SK-N-DZ (cell line): ENCODE measurements around the gene SCRN2.

Experiments
- DNase-seq: peaks from one replicate; pipeline ENCODE4 v3.0.0-alpha.2; 2015; ENCODE audit warnings: low spot score

SCRN2 gene

GRCh38 chr17:47806913-47807255, 34.2 kb downstream of the SCRN2 start:
- no peak for DNase-seq

GRCh38 chr17:47806026-47806912, 34.8 kb downstream of the SCRN2 start:
- no peak for DNase-seq

- DNase-seq, result no peak
These were observed 36.6 kb downstream of the SCRN2 start for GRCh38 chr17:47804461-47804860.

- DNase-seq, result no peak
These were observed 37.3 kb downstream of the SCRN2 start for GRCh38 chr17:47803751-47804150.

GRCh38 chr17:47803201-47803600, 37.9 kb downstream of the SCRN2 start:
- no peak for DNase-seq

- peak; percentile 76 for DNase-seq
These were observed 38.6 kb downstream of the SCRN2 start for GRCh38 chr17:47802341-47803022.

- DNase-seq, result no peak
These were observed 39.2 kb downstream of the SCRN2 start for GRCh38 chr17:47801906-47802305.

- DNase-seq, result no peak
These were observed 39.8 kb downstream of the SCRN2 start for GRCh38 chr17:47801176-47801765.

- no peak for DNase-seq
These were observed 40.4 kb downstream of the SCRN2 start for GRCh38 chr17:47800686-47801085.

- DNase-seq, result no peak
These were observed 43.3 kb downstream of the SCRN2 start for GRCh38 chr17:47797797-47798196.

- no peak for DNase-seq
These were observed 48.1 kb downstream of the SCRN2 start for GRCh38 chr17:47792979-47793378.

GRCh38 chr17:47792457-47792856, 48.6 kb downstream of the SCRN2 start:
- DNase-seq, result no peak

GRCh38 chr17:47791025-47791424, 50.0 kb downstream of the SCRN2 start:
- no peak for DNase-seq

- DNase-seq, result peak; percentile 81
These were observed 51.2 kb downstream of the SCRN2 start for GRCh38 chr17:47789611-47790561.
